HG03442 (cell line): Measurements from ENCODE around the gene CXCR2.
"Not testable (repeated sequence)": the region's sequence is repeated elsewhere in the genome, so short reads cannot be mapped to it uniquely, and the experiment has no call there.

Source experiments
- ATAC-seq: cut with Tn5 transposase; IDR thresholded peaks from one replicate; pipeline ENCODE4 v1.9.1; 2021; ENCODE audit warnings: mild to moderate bottlenecking, moderate library complexity; ENCODE audit not compliant: unreplicated experiment

Gene CXCR2

GRCh38 chr2:218129458-218130135, 3.8 kb downstream of the CXCR2 start:
- no peak for ATAC-seq

DNA sequence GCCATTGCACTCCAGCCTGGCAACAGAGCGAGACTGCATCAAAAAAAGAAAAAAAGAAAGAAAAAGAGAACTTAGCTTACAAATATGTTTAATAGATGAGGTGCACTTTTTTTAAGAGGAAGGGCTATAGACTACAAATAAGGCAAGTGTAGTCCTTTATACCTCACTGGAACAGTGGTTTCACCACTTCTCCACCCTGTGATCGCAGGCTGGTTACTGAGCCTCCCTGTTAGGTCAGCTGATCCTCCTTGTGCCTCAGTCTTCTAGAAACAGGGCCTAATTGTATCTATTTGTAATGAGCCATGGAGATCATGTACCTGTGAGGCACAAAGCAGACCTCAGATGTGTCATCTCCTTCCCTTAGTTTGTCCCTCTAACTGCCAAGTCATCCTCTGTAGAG, 4.5 kb downstream of the CXCR2 start:
- ATAC-seq: no peak

- ATAC-seq: no peak
Observed at GRCh38 chr2:218130822-218131221, 5.0 kb downstream of the CXCR2 start.

GRCh38 chr2:218137514-218137913, 11.7 kb downstream of the CXCR2 start:
- no peak for ATAC-seq

DNA sequence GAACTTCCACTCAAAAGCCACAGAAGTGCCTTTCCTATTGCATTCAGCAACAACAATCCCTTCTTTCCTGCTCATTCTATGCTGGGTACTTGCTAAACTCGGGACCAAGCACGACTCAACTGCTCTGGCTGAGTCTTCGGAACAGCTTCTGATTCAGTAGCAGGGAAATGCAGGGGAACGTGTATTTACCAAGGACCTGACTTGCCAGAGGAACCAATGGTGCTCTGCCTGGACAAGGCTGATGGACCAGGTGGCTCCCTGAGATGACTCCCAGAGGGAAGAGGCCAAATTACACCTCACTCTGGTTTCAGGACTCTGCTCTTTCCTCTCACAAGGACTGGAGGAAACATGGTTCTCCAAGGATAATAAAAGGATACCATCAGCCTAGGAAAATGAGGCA, 12.2 kb downstream of the CXCR2 start:
- ATAC-seq: no peak

GRCh38 chr2:218145124-218145523, 19.3 kb downstream of the CXCR2 start:
- no peak for ATAC-seq

DNA sequence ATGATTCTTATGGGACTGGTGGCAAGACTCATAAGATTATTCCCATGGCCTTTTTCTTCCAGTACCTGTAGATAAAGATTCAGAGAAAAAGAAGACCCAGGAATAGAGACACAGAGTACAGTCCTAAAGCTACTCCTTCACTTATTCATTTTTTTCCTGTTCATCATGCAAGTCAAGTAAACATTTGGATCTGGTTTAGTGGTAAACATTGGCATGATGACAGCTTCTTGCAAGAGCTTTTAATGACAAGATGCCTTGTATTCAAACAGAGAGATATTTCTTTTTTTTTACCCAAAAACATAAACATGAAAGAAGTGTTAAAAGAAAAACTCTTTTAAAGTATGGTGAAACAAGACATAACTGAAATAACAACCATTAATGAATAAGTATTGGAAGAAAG, 20.2 kb downstream of the CXCR2 start:
- ATAC-seq: no peak

DNA sequence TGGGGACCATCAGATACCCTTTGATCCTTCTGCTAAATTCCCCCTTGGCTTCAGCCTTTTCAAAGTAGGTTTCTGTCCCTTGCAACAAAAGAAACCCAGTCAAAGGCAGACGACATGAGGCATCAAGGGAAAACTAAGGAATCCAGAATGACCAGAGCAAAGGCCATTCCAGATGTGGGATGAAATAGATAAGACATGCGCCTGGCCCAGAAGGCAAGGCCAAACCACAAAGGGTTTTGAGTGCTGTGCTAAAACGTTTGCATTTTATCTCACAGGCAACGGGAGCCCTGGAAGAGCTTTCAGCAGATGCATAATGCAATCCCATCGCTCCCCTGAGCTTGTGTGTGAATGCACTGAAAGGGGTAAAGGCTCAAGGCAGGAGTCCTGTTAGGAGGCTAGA, 23.3 kb downstream of the CXCR2 start:
- ATAC-seq: no peak

DNA sequence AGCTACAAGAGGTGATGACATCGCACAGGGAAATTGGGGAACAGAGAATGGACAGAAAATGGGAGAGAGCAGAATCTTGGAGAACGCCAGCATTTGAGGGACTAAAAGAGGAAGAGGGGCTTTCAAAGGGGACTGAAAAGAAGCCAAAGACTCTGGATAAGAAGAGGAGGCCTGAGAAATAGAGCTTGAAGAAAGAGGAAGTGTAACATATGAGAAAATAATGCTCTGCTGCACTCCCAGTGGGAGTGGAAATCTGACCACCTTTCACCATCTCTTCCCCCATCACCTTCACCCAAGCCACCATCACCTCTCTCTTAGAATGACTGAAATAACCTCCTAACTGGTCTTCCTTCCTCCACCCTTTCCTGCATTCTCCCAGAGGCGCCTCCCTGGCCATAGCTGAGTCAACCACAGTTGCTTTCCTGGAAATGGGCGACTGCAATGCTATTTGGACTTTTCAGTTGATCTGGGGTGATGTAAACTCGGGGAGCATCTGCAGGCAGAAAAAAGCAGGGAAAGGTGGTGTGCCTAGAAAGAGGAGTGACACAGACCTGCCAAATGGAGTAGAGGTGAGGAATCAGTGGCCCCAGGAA, 24.1 kb downstream of the CXCR2 start:
- no peak for ATAC-seq

- ATAC-seq: no peak
Observed at GRCh38 chr2:218152172-218152571, 26.3 kb downstream of the CXCR2 start.

DNA sequence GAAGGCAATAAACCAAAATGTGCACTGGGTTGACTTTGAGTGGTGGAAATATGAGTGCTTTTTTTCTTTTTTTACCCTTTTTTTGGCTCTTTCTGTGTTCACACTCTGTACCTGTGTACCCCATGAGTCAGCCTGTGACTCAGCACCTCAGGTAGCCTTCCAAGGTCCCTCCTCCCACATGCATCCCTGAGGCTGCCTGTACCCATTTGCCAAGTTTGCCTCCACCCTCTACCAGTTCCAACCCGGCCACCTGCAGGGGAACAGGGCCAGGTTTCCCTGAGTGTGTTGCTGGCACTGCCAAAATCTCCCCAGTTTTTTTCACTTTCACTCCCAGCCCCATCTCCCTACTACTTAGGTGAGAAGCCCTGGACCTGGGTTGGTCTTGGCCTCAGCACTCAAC, 26.9 kb downstream of the CXCR2 start:
- no peak for ATAC-seq

DNA sequence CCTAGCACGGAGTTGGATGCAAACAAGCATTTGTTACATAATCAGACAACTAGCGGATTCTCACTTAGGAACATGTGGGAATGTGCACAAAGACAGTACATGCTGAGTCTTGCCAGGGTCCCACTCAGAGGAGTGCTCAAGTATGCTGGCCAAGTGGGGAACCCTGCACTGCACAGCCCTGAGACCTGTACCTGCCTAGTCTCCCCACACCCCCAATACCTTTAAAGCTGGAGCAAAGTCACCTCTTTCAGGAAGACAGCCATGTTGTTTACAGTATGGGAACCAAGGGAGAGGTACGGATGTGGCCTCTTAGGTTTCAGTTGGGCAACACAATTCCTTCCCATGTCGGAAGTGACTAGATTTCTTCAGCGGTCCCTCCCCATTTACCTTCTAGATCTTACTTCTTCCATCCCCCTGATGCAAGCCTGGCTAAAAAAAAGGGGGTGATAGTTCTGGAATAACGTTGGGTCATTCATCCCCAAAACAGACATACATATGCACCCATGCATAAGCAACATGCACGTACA, 30.2 kb downstream of the CXCR2 start:
- ATAC-seq: no peak

DNA sequence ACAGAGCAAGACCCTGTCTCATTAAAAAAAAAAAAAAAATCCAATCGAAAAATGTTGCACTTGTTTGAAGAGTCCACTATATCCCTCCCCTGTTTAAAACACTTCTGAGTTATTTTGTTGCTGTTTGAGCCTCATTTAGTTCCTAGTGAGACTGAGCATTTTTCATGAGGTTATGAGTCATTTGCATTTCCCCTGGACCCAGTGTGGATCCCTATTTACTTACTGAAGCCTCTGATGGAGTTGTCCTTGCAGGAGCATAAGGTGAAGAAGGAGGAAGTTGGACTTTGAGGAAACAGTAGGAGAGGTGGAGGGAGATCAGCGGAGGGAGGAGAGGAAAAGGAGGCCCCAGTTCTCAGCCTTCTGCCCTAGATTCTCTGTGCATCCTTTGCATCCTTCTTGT, 35.8 kb downstream of the CXCR2 start:
- ATAC-seq: no peak

GRCh38 chr2:218162814-218163213, 37.0 kb downstream of the CXCR2 start:
- ATAC-seq: no peak

DNA sequence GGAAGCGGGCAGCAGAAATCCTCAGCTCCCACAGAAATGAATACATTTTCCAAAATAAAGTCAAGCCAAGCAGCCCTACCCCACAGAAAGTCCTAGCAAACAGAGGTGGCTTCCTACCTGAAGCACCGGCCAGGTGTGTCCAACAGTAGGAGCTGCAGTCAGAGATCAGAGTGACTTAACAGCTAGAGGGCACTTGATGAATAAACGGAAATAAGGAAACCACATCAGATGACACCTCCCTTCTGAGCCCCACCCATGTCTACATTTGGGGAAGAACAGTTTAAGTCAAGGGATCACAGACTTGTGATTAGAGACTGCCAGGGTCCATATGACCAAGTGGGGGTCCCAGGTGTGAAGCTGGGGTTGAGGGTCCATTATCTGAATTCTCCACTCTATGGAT, 41.0 kb downstream of the CXCR2 start, which contains the start of gene CXCR1:
Gene CXCR1, minus strand, starts transcription at position 172 of the 400 bp plus-strand sequence. CDS start 1,751 bp downstream, outside the sequence.
- ATAC-seq: no peak

DNA sequence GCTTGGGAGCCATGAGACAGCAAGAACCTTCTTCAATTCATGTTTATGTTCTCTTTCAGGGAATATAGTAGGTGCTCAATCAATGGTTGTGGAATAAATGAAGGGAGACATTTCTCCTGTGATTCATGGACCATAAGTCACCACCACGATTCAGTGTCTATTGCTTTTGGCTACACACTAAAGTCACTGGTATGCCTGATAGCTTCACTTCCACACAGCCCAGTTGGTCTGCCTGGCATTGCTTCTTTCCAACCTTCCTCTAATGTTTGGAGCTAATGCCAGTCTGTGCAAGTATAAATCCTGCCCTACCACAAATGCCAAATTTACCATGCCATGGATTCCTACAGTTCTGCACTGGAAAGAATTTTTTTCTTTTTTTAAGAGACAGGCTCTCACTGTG, 42.2 kb downstream of the CXCR2 start:
- ATAC-seq: no peak

- ATAC-seq: no peak
Observed at GRCh38 chr2:218168635-218169462, 43.0 kb downstream of the CXCR2 start.

DNA sequence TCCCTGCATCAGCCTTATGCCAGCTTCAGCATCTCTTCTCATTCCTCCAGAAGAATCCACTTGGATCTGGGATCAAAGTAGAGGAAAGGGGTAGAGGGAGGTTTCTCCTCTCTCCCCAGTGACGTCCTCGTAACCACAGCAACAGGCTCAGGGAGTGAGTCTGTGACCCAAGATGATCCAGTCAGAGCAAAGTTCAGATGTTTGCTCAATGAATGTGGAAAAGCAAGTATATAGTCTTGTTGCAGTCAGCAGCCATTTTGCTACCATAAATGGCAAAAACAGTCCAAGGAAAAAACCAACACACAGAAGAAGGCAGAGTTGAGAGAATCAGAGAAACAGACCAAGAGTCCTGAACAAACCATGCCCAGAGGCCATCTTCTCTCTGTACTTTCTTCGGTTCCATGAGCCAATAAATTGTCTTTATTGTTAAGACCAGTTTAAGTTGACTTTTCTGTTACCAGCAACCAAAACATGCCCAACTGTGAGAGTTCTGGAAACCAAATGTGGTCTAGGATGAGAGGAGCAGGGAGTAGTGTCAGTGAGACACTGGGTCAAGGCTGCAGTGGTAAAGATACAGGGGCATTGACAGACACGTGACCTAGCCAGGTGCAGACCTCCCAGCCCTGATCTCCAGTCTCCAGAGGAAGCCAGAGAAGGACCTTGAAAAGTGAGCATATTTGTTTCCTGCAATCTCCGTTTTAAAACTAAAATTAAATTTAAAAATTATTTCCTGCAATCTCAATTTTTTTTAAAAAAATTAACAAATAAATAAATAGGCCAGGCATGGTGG, 44.1 kb downstream of the CXCR2 start:
- no peak for ATAC-seq

- ATAC-seq: not testable (repeated sequence)
Observed at GRCh38 chr2:218171744-218172143, 45.9 kb downstream of the CXCR2 start.

DNA sequence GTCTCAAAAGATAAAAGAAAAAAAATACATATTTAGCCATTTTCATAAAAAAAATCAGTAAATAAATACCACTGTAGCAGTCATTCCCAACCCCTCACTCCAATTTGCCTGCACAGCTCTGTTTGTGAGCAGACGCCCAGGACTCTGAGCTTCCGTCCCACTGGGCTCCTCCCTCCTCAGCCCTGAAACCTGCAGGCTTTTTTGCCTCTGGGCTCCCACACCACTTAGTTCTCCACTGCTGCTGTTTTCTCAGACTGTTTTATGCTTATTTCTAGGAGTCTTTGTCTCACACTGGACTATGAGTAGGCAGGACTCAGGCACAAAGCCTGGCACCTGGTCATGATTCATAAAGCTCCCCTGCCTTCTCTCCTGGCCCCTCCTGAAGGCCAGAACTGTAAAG, 47.0 kb downstream of the CXCR2 start:
- ATAC-seq: no peak

- no peak for ATAC-seq
Observed at GRCh38 chr2:218179782-218180181, 54.0 kb downstream of the CXCR2 start.
